ENCODE measurements around the gene FGFR3.

Gene FGFR3

GRCh38 chr4:1756893-1757779 is 36.0 kb upstream of the FGFR3 start:
- DNase-seq (ENCODE audit: low read depth, low spot score), result no peak

- no peak for DNase-seq (ENCODE audit: low read depth, low spot score)
Observed at GRCh38 chr4:1757836-1758235, 35.3 kb upstream of the FGFR3 start.

GRCh38 chr4:1758306-1759121 is 34.6 kb upstream of the FGFR3 start:
- no peak for DNase-seq (ENCODE audit: low read depth, low spot score)

GRCh38 chr4:1759170-1759817 is 33.8 kb upstream of the FGFR3 start:
- no peak for DNase-seq (ENCODE audit: low read depth, low spot score)

- no peak for DNase-seq (ENCODE audit: low read depth, low spot score)
Observed at GRCh38 chr4:1759818-1760223, 33.3 kb upstream of the FGFR3 start.

GRCh38 chr4:1760521-1761071 is 32.5 kb upstream of the FGFR3 start:
- peak; percentile 37 for DNase-seq (ENCODE audit: low read depth, low spot score)

- no peak for DNase-seq (ENCODE audit: low read depth, low spot score)
Observed at GRCh38 chr4:1761130-1761689, 31.9 kb upstream of the FGFR3 start.

- no peak for DNase-seq (ENCODE audit: low read depth, low spot score)
Observed at GRCh38 chr4:1762264-1763010, 30.7 kb upstream of the FGFR3 start.

- no peak for DNase-seq (ENCODE audit: low read depth, low spot score)
Observed at GRCh38 chr4:1763070-1763549, 30.0 kb upstream of the FGFR3 start.

- peak; percentile 80 for DNase-seq (ENCODE audit: low read depth, low spot score)
Observed at GRCh38 chr4:1763550-1764080, 29.5 kb upstream of the FGFR3 start.

GRCh38 chr4:1764670-1765069 is 28.4 kb upstream of the FGFR3 start:
- DNase-seq (ENCODE audit: low read depth, low spot score), result no peak

GRCh38 chr4:1765409-1766072 is 27.6 kb upstream of the FGFR3 start:
- no peak for DNase-seq (ENCODE audit: low read depth, low spot score)

GRCh38 chr4:1766106-1767060 is 26.7 kb upstream of the FGFR3 start:
- peak; percentile 50 for DNase-seq (ENCODE audit: low read depth, low spot score)

- peak; percentile 49 for DNase-seq (ENCODE audit: low read depth, low spot score)
Observed at GRCh38 chr4:1767061-1767769, 25.9 kb upstream of the FGFR3 start.

GRCh38 chr4:1767770-1768366 is 25.2 kb upstream of the FGFR3 start:
- peak; percentile 69 for DNase-seq (ENCODE audit: low read depth, low spot score)

GRCh38 chr4:1768367-1769034 is 24.6 kb upstream of the FGFR3 start:
- DNase-seq (ENCODE audit: low read depth, low spot score), result no peak

GRCh38 chr4:1769692-1770091 is 23.4 kb upstream of the FGFR3 start:
- DNase-seq (ENCODE audit: low read depth, low spot score), result no peak
